Measurements from ENCODE around the gene SYPL2.

Gene SYPL2

DNA sequence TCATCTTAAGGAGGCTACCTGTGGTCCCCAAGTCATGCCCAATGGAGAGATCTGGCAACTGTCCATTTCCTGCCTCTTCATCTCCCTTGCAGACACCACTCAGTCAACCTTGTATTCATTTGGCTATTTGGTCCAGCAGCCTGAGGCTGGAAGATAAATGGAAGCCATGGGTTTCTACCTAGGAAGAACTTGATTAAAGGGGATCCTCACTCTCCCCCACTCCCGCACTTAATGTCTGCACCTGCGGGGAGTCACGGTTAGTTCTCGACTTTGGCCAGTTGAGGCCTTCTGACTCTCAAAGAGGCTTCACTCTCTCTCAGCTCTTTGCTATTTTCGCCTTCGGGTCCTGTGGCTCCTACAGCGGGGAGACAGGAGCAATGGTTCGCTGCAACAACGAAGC, 8.9 kb downstream of the SYPL2 start:
- Histone ChIP-seq H3K36me3 (ENCODE audit: control insufficient read depth, low read length) (no peaks in the 10 kb centered on the region), H3K4me2 (ENCODE audit: low read length) (no peak overlapping the region), H3F3A (ENCODE audit: control insufficient read depth, insufficient read depth) (no peaks in the 10 kb centered on the region), H4K20me1 (ENCODE audit: control insufficient read depth, insufficient read depth, low read depth, low read length) (no peaks in the 10 kb centered on the region), H3K27ac (ENCODE audit: low read depth, low read length) (no peak overlapping the region), H3K27me3 (ENCODE audit: control insufficient read depth, low read length) (peaks cover 37% of the 10 kb centered on the region), H3K79me2 (ENCODE audit: control insufficient read depth, low read length) (no peaks in the 10 kb centered on the region), H3K4me1 (ENCODE audit: control insufficient read depth, low read length) (no peaks in the 10 kb centered on the region), H3K9me3 (ENCODE audit: control insufficient read depth, insufficient read depth, low read length) (no peaks in the 10 kb centered on the region), H3K4me3 (ENCODE audit: low read length) (no peak overlapping the region), H3K9me2 (replicated peaks; ENCODE audit: control insufficient read depth, low read length) (no peaks in the 10 kb centered on the region)
- no peak for TF ChIP-seq EZH2phosphoT487 (IDR thresholded peaks at IDR 0.05; ENCODE audit: borderline replicate concordance, low read length)
- TF ChIP-seq, protein P1, sequence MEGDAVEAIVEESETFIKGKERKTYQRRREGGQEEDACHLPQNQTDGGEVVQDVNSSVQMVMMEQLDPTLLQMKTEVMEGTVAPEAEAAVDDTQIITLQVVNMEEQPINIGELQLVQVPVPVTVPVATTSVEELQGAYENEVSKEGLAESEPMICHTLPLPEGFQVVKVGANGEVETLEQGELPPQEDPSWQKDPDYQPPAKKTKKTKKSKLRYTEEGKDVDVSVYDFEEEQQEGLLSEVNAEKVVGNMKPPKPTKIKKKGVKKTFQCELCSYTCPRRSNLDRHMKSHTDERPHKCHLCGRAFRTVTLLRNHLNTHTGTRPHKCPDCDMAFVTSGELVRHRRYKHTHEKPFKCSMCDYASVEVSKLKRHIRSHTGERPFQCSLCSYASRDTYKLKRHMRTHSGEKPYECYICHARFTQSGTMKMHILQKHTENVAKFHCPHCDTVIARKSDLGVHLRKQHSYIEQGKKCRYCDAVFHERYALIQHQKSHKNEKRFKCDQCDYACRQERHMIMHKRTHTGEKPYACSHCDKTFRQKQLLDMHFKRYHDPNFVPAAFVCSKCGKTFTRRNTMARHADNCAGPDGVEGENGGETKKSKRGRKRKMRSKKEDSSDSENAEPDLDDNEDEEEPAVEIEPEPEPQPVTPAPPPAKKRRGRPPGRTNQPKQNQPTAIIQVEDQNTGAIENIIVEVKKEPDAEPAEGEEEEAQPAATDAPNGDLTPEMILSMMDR (IDR thresholded peaks at IDR 0.05; ENCODE audit: low read depth, low read length, poor library complexity, severe bottlenecking): no peak

DNA sequence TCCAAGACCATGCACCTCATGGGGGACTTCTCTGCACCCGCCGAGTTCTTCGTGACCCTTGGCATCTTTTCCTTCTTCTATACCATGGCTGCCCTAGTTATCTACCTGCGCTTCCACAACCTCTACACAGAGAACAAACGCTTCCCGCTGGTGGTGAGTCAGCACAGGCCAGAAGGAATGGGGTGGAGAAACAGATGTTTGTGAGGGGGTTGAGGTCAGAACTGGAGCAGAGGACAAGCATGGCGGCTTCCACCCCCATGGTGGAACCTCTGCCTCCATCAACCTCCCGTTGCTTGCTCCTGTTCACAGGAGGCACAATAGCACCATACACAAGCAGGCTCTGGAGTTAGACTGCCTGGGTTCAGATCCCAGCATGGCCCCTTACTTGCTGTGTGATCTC, 10.5 kb downstream of the SYPL2 start:
- no peak overlapping the region for H3K27ac ChIP-seq (ENCODE audit: low read depth, low read length)
- no peaks in the 10 kb centered on the region for H3K79me2 ChIP-seq (ENCODE audit: control insufficient read depth, low read length)
- no peaks in the 10 kb centered on the region for H3F3A ChIP-seq (ENCODE audit: control insufficient read depth, insufficient read depth)
- H3K9me2 ChIP-seq (replicated peaks; ENCODE audit: control insufficient read depth, low read length): no peaks in the 10 kb centered on the region
- H3K4me2 ChIP-seq (ENCODE audit: low read length): no peak overlapping the region
- H3K4me1 ChIP-seq (ENCODE audit: control insufficient read depth, low read length): no peaks in the 10 kb centered on the region
- no peaks in the 10 kb centered on the region for H3K36me3 ChIP-seq (ENCODE audit: control insufficient read depth, low read length)
- H3K4me3 ChIP-seq (ENCODE audit: low read length): no peak overlapping the region
- no peaks in the 10 kb centered on the region for H3K9me3 ChIP-seq (ENCODE audit: control insufficient read depth, insufficient read depth, low read length)
- peaks cover 32% of the 10 kb centered on the region for H3K27me3 ChIP-seq (ENCODE audit: control insufficient read depth, low read length)
- no peaks in the 10 kb centered on the region for H4K20me1 ChIP-seq (ENCODE audit: control insufficient read depth, insufficient read depth, low read depth, low read length)
- no peak for TF ChIP-seq EZH2phosphoT487 (IDR thresholded peaks at IDR 0.05; ENCODE audit: borderline replicate concordance, low read length)
- TF ChIP-seq, protein P1 (IDR thresholded peaks at IDR 0.05; ENCODE audit: low read depth, low read length, poor library complexity, severe bottlenecking): no peak

DNA sequence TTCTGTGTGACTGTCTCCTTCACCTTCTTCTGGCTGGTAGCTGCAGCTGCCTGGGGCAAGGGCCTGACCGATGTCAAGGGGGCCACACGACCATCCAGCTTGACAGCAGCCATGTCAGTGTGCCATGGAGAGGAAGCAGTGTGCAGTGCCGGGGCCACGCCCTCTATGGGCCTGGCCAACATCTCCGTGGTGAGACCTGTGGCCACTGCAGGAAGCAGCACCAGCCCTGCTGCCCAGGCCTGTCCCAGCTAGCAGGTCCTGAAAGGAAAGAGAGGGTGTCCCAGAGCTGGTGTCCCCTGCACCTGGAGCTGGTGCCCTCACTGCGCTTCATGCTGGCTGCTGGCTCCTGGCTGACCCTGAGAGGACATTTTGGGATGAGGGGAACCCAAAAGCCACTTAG, 11.5 kb downstream of the SYPL2 start:
- Histone ChIP-seq H3K9me2 (replicated peaks; ENCODE audit: control insufficient read depth, low read length) (no peaks in the 10 kb centered on the region), H3K4me1 (ENCODE audit: control insufficient read depth, low read length) (peaks cover under 1% of the 10 kb centered on the region), H3K27me3 (ENCODE audit: control insufficient read depth, low read length) (peaks cover 37% of the 10 kb centered on the region), H4K20me1 (ENCODE audit: control insufficient read depth, insufficient read depth, low read depth, low read length) (no peaks in the 10 kb centered on the region), H3K9me3 (ENCODE audit: control insufficient read depth, insufficient read depth, low read length) (no peaks in the 10 kb centered on the region), H3K4me2 (ENCODE audit: low read length) (no peak overlapping the region), H3K36me3 (ENCODE audit: control insufficient read depth, low read length) (no peaks in the 10 kb centered on the region), H3K27ac (ENCODE audit: low read depth, low read length) (no peak overlapping the region), H3K79me2 (ENCODE audit: control insufficient read depth, low read length) (no peaks in the 10 kb centered on the region), H3F3A (ENCODE audit: control insufficient read depth, insufficient read depth) (no peaks in the 10 kb centered on the region), H3K4me3 (ENCODE audit: low read length) (no peak overlapping the region)
- TF ChIP-seq EZH2phosphoT487 (IDR thresholded peaks at IDR 0.05; ENCODE audit: borderline replicate concordance, low read length): no peak
- TF ChIP-seq, protein P1 (IDR thresholded peaks at IDR 0.05; ENCODE audit: low read depth, low read length, poor library complexity, severe bottlenecking): no peak

DNA sequence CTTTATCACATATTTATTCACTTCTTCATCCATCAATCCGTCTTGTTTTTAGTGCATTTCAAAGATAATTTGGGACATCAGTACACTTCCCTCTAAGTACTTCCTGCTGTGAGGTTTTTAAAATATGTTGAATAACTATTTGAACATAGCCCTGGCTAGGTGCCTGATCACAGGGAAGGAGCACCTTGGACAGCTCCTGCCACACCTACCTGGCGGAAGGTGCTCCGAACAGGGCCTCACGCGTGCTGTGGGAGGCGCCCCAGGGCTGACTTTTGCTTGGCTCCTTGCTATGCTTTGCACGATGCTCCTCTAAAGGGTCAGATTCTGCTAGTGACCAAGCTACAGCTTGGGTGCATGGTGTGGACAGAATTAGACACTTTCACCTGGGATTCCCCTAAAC, 12.5 kb downstream of the SYPL2 start:
- H3K27ac ChIP-seq (ENCODE audit: low read depth, low read length): no peak overlapping the region
- H3K4me1 ChIP-seq (ENCODE audit: control insufficient read depth, low read length): peaks cover 7% of the 10 kb centered on the region
- H3F3A ChIP-seq (ENCODE audit: control insufficient read depth, insufficient read depth): no peaks in the 10 kb centered on the region
- TF ChIP-seq, protein P1 (IDR thresholded peaks at IDR 0.05; ENCODE audit: low read depth, low read length, poor library complexity, severe bottlenecking): no peak
- TF ChIP-seq EZH2phosphoT487 (IDR thresholded peaks at IDR 0.05; ENCODE audit: borderline replicate concordance, low read length): no peak
- H3K4me2 ChIP-seq (ENCODE audit: low read length): no peak overlapping the region
- no peaks in the 10 kb centered on the region for H4K20me1 ChIP-seq (ENCODE audit: control insufficient read depth, insufficient read depth, low read depth, low read length)
- no peaks in the 10 kb centered on the region for H3K9me3 ChIP-seq (ENCODE audit: control insufficient read depth, insufficient read depth, low read length)
- peaks cover 36% of the 10 kb centered on the region for H3K27me3 ChIP-seq (ENCODE audit: control insufficient read depth, low read length)
- no peaks in the 10 kb centered on the region for H3K79me2 ChIP-seq (ENCODE audit: control insufficient read depth, low read length)
- no peaks in the 10 kb centered on the region for H3K36me3 ChIP-seq (ENCODE audit: control insufficient read depth, low read length)
- H3K4me3 ChIP-seq (ENCODE audit: low read length): no peak overlapping the region
- no peaks in the 10 kb centered on the region for H3K9me2 ChIP-seq (replicated peaks; ENCODE audit: control insufficient read depth, low read length)
